CD4-positive, alpha-beta T cell treated with Interleukin-15 for 4 hours (primary cell): Measurements from ENCODE around the gene C11orf54.
A peak's percentile ranks its signal among the peaks of the same experiment; 100 is the strongest.
"Not testable (repeated sequence)": the region's sequence is repeated elsewhere in the genome, so short reads cannot be mapped to it uniquely, and the experiment has no call there.

Source experiments
- DNase-seq: peaks from one replicate; pipeline ENCODE4 v3.0.0-alpha.2; 2020; ENCODE audit warnings: low spot score

The C11orf54 gene

GRCh38 chr11:93734427-93735222 is 6.8 kb upstream of the C11orf54 start:
- no peak for DNase-seq

GRCh38 chr11:93735627-93736026 is 5.8 kb upstream of the C11orf54 start:
- no peak for DNase-seq

- no peak for DNase-seq
Observed at GRCh38 chr11:93736129-93736528, 5.3 kb upstream of the C11orf54 start.

DNA sequence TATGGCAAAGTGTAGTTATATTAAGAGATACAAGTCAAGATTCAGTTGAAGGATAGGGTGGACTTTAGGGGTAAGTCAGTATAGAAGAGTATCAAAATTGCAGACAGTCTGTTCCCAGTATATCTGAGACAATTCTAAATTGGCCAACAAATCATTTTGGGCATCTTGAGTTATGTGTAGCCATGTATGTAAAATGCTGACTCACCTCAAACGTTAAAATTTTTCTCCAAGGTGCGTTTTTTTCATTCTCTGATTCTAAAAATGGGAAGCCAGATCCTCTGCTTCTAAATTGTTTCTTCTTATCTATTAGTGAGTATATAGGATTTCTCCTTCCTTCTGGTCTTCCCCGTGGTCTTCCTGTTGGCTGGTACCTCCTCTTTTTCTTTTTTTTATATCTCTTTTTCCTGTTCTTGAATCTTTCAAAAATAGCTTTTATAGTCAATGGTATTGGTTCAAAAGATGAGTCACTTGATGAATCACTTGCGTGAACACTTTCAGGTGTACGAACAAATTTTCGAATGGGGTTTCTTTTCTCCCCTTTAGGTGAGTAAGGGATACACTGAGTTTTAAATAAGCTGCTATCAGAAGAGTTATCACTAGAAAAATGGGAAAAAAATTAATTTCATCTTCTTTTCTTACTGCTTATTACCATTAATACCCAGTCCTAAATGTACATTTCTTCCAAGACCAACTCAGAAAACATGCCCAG is 3.4 kb upstream of the C11orf54 start:
- peak; percentile 63 for DNase-seq

- DNase-seq, result no peak
Observed at GRCh38 chr11:93738647-93739081, 2.8 kb upstream of the C11orf54 start.

DNA sequence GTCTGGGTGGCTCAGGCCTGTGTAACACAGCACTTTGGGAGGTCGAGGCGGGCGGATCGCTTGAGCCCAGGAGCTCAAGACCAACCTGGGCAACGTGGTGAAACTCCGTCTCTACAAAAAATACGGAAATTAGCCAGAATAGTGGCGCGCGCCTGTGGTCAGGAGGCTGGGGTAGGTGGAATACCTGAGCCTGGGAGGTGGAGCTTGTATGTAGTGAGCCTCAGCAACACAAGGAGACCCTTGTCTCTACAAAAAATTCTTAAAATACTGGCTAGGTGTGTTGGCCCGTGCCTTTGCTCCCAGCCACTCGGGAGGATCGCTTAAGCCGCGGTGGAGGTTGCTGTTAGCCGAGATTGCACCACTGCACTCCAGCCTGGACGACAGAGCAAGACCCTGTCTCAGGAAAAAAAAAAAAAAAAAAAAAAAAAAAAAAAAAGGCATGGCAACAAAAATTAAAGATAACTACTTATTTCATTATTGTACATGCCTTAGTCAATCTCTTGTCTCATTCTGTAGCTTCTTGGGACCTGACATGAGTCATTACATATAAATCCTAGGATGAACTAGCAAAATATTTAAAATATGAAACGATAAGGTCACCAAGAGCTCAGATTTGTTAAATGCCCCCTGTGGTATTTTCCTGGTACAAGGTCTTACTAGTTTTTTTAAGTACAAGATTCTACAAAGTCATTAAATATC is 1.3 kb upstream of the C11orf54 start:
- peak; percentile 18 for DNase-seq

- peak; percentile 48 for DNase-seq
Observed at GRCh38 chr11:93740730-93741093, 760 bp upstream of the C11orf54 start.

GRCh38 chr11:93741882-93742226 is 382 bp downstream of the C11orf54 start:
- no peak for DNase-seq

DNA sequence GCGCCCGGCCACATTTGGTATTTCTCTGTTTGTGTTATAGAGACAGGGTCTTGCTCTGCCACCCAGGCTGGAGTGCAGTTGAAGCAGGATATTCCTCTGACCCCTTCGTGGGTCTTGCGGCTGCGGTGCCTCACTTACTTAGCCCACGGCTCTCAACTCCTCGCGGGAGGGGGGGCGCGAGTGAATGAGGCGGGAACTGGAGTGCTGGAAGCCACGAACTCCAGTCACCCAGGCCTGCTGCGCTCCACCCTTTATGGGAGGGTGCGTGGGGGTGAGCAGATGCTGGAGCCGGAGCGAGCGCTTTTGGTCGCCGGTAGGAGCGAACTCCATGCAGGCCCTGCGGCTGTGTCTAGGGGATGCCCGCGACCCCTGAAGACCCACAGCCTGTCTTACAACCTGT is 1.8 kb downstream of the C11orf54 start:
- no peak for DNase-seq

GRCh38 chr11:93744669-93745004 is 3.2 kb downstream of the C11orf54 start:
- DNase-seq, result no peak

DNA sequence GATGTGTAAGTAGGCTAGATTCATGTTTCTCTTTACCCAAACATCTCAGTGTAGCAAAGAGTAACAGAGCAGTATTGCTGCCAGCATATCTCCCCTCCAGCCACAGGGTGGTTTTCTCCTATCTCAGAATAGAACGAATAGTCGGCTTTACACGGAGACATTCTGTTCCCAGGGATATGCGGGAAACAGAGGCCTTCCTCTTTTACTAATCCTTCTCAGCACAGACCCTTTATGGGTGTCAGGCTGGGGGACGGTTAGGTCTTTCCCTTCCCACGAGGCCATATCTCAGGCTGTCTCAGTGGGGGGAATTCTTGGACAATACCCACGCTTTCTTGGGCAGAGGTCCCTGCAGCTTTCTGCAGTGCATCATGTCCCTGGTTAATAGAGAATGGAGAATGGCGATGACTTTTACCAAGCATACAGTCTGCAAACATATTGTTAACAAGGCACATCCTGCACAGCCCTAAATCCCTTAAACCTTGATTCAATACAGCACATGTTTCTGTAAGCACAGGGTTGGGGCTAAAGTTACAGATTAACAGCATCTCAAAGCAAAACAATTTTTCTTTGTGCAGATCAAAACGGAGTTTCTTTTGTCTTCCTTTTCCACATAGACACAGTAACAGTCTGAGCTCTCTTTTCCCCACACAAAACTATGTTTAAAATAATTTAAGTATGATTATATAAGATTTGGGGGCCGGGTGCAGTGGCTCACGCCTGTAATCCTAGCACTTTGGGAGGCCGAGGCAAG is 3.7 kb downstream of the C11orf54 start:
- DNase-seq, result not testable (repeated sequence)

GRCh38 chr11:93746101-93746500 is 4.6 kb downstream of the C11orf54 start:
- no peak for DNase-seq

- no peak for DNase-seq
Observed at GRCh38 chr11:93747122-93747521, 5.7 kb downstream of the C11orf54 start.

DNA sequence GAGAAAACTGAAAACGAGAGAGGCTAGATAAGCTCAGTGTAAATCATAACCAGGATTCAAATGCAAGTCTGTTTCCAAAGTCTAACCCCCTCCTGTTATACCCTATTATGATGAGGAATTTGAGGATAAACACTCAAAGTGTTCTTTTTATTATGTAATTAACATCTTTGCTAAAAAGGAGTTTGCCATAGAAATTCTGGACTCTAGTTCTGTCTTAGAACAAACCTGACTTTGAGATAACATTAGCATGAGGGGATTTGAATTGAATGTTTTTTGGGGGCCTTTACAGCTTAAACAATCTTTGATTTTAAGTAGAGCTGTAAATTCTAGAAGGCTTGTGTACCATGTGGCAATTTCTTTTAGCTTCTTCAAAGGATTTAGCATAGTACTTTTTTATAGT is 9.5 kb downstream of the C11orf54 start:
- DNase-seq, result no peak

GRCh38 chr11:93753241-93753640 is 11.8 kb downstream of the C11orf54 start:
- DNase-seq, result no peak

GRCh38 chr11:93756748-93757147 is 15.3 kb downstream of the C11orf54 start:
- DNase-seq, result no peak

- DNase-seq, result no peak
Observed at GRCh38 chr11:93757301-93757700, 15.8 kb downstream of the C11orf54 start.

GRCh38 chr11:93757924-93758865 is 16.7 kb downstream of the C11orf54 start:
- DNase-seq, result no peak

- not testable (repeated sequence) for DNase-seq
Observed at GRCh38 chr11:93759123-93759522, 17.7 kb downstream of the C11orf54 start.

GRCh38 chr11:93761910-93762309 is 20.4 kb downstream of the C11orf54 start:
- DNase-seq, result no peak

DNA sequence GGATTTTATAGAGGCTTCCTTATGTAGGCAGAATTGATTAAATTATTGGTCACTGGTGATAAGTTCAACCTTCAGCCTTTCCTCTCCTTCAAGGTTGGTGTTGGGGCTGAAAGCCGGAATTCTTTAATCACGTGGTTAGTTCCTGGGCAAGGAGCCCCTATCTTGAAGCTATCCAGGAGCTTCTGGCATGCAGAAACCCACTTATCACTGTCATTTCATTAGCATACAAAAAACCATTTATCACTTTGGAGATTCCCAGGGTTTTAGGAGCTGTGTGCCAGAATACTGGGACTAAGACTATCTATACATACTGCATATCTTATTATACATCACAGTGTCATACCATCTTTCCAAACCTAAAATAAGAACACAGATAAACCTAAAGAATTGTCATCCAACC is 24.1 kb downstream of the C11orf54 start:
- DNase-seq, result no peak
